Measurements from ENCODE around the gene NAP1L4.

DNA sequence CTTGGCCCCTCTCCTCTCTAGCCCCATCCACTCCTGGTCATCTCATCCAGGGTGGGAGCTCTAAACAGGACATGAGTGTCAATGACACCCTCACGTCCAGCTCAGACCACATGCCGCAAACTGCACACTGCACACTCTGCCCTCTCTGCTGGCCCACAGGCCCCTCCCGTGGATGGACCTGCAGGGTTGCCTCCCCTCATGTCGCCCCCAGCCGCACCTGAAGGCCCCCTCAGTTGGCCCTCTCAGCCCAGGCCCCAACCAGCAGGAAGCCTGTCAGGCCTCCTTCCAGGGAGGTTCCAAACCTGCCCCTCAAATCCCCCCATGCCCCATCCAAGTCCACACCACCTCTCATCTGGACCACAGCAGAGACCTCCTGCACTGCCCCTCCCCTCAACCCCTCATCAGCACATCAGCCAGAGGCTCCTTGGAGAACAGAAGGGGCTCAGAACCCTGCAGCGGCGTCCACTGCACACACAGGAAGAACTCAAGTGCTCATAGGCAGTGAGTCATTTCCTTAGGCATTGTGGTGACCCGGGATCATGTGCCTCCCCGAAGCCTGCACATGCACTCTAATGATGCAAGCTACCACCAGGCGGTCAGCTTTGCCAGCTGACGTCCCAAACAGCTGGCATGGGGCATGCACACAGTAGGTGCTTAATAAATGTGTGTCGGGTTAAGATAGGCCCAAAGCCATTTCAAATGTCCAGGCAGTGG lies 93.6 kb downstream of the NAP1L4 start:
- TF ChIP-seq, protein P1, sequence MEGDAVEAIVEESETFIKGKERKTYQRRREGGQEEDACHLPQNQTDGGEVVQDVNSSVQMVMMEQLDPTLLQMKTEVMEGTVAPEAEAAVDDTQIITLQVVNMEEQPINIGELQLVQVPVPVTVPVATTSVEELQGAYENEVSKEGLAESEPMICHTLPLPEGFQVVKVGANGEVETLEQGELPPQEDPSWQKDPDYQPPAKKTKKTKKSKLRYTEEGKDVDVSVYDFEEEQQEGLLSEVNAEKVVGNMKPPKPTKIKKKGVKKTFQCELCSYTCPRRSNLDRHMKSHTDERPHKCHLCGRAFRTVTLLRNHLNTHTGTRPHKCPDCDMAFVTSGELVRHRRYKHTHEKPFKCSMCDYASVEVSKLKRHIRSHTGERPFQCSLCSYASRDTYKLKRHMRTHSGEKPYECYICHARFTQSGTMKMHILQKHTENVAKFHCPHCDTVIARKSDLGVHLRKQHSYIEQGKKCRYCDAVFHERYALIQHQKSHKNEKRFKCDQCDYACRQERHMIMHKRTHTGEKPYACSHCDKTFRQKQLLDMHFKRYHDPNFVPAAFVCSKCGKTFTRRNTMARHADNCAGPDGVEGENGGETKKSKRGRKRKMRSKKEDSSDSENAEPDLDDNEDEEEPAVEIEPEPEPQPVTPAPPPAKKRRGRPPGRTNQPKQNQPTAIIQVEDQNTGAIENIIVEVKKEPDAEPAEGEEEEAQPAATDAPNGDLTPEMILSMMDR (IDR thresholded peaks at IDR 0.05 in 2 of 3, conservative IDR thresholded peaks at IDR 0.05 in 1 of 3; ENCODE audit: borderline replicate concordance in 1 of 3, insufficient read depth in 1 of 3, low read depth in 2 of 3, low read length in 2 of 3): no peak
- TF ChIP-seq CBX3 (IDR thresholded peaks at IDR 0.05; ENCODE audit: low read depth) (no peak), POLR2AphosphoS5 (IDR thresholded peaks at IDR 0.05; ENCODE audit: low read depth, low read length) (peak; percentile 79), EZH2phosphoT487 (IDR thresholded peaks at IDR 0.05; ENCODE audit: borderline replicate concordance) (no peak), POLR2A (IDR thresholded peaks at IDR 0.05; ENCODE audit: borderline replicate concordance, extremely low read depth, insufficient read depth, insufficient read length) (peak; percentile 44), ZFX (IDR thresholded peaks at IDR 0.05) (peak; percentile 31; the same call in 1 of the 2 replicates), ZNF274 (IDR thresholded peaks at IDR 0.05; ENCODE audit: low read depth, low read length) (no peak), SP1 (IDR thresholded peaks at IDR 0.05; ENCODE audit: low read depth) (no peak), EZH2 (IDR thresholded peaks at IDR 0.05) (no peak), RAD21 (IDR thresholded peaks at IDR 0.05; ENCODE audit: low read depth) (no peak), CEBPB (IDR thresholded peaks at IDR 0.05; ENCODE audit: low read depth) (no peak)

Measured in HCT116 (cell line).